Stimulated activated CD4-positive, alpha-beta T cell treated with anti-CD3 and anti-CD28 coated beads, Interleukin-1b, Interleukin-23, amount 100 ng/mL, for 48 hours (primary cell): ENCODE results near the gene CAMK4.
"Not testable (repeated sequence)": the region's sequence is repeated elsewhere in the genome, so short reads cannot be mapped to it uniquely, and the experiment has no call there.

ENCODE experiments used
- DNase-seq: peaks from one replicate; pipeline ENCODE4 v3.0.0-alpha.2; 2020

CAMK4 gene

DNA sequence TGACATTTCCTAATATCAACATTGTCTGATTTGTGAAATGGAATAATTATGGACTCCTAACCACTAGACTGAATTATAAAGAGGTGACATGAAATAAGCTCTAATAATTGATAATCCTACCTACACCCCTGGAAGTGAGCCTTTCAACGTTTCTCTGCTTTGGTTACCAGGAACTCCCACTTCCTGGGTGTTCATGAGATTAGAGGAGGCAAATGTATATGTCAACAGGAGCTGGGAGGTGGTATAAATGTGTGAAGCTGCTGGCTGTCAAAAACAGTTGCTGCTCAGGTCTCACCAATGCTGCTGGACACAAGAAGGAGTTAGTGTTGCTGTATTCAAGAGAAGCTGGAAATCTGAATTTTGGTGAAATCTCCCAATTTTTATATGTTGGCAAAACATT lies 96.8 kb downstream of the CAMK4 start:
- DNase-seq: no peak

DNA sequence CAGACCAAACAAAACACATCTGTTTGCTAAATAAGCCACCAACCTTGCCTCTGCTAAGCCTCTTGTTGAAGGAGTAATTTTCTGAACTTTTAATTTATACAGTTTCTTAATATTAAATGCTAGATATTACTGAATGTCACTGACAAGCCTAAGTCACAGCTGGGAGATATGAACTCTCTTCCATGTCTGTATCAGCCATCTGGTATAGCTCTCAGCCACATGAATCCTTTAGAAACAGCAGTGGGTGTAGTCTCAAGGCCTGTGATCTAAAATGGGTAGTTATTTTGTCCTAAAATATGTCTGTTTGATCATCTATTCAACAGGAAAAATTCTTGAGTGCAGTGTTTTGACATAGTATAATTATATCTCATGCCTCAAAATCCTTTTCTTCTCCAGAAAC lies 97.2 kb downstream of the CAMK4 start:
- DNase-seq: no peak

DNA sequence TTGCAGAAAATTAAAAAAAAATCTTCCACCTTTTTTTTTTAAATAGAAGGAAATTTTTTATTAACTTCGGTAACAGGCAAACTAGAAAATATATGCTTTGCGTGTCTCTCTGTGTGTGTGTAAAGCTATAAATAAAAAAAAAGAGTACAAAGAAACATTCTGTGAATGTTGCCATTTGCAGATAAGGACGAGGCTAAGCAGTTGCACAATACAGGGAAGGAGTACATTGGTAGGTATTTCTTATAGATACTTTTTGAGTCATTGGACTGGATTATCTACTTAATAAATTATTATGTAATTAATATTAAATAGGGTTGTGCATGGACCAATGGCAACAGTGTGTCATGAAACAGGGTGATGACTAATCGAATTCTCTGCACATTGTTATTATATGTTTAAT lies 102.4 kb downstream of the CAMK4 start:
- no peak for DNase-seq

DNA sequence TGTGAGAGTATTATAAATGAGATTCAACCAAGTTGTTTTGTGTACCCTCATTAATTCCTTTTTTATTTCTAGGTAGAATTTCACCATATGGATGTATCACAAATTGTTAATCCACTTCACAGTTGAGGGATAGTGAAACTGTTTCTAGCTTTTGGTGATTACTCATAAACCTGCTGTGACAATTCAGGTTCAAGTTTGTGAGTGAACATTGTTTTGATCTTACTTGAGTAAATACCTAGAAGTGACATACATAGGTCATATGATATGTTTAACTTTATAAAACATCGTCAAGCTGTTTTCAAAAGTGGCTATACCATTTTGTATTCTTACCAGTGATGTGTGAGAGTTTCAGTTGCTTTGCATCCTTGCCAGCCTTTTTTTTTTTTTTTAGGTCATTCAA lies 112.9 kb downstream of the CAMK4 start:
- no peak for DNase-seq

DNA sequence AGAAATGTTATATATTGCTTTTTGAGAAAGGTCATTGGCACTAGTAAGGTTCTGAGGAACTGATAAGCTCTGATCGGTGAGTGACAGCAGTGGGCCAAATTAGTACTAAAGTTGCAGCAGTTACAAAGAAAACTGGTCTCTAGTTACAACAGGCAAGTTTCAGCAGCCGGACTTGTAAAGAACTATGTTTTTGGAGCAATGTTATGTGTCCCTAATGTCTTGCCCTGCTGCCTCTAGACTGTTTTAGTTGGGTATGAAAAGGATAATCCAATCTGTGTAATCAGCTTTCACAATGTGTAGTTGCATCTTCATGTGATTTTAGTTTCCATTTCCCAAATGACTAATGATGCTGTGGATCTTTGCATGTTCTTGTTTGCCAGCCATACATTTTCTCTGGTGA lies 113.5 kb downstream of the CAMK4 start:
- no peak for DNase-seq

DNA sequence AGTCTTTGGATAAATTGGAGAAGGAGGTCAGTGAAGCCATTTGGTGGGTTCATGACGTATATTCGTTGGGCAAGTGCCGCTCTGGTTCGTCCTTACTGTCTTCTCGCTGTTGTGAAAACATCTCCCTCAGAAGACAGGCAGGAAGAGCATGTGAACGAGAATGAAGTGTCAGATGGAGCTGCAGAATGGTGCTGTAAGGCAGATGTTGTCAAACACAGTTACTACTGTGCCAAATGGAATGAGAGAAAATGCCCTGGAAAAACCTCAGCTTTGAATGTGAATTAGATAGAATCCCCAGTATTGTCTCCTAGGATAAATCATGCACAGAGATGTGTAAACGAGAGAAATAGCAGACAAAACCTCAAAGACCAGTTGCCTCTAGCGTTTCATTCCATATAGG lies 121.5 kb downstream of the CAMK4 start:
- no peak for DNase-seq

DNA sequence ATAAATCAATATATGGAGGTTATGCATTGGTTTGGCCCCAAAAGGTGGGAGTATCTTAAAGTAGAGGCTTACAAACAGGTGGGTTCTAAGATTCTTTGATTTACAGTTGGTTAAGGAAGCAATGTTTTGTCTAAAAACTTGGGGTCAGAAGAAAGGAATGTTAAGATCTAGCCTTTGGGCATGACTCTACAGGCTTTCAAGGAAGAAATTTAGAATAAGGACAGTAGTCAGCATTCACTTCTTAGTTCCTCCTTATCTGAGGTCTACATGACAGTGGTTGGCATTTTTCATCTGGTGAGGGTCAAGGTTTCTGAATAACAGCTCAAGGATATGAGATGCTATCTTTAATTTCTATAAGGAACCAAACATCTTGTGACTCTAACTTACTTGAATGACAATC lies 122.8 kb downstream of the CAMK4 start:
- DNase-seq: no peak

DNA sequence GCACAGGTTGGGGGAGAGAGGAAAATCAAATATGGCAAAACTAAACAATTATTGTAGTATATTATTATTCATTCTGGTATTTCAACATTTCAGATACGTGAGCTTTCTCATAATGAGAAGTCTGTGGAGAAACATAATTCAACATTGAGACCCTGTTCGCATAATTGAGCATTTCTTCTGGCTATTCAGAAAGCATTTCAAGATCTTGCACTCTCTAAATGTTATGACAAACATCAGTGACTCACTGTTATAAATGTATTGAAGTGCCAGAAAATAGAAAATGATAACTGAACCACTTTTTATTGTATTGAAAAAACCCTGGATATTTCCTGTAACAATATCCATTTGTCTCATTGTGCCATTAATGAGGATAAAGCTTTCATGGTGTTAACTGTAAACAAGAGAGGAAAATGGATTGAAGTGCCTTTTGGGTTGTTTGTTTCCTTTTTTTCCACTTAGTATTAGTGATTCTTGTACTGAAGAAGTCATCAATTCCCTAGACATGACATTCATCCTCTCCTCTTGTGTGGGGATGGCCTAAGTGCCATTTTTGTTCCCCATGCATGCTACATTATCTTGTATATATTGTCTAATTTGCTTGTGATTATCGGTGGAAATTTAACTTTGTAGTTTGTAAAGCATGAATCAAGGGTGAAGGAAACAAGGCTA lies 124.6 kb downstream of the CAMK4 start:
- no peak for DNase-seq

DNA sequence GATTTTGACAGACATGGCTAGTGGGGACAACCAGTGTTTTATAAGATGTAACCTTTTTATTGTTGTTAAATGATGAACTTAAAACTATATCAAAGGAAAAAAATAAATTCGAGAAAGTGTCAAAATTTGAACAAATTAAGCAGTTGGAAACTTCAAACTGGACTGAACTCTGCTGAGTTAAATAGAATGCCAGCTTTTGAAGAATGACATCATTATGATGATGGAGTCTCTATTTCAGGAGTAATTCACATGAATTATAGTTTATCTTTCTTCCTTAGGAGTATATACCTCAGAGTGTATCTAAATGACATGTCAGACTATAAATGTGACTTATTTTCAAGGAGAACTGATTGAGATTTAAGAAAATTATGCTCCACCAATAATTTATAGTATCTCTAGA lies 125.2 kb downstream of the CAMK4 start:
- DNase-seq: no peak

DNA sequence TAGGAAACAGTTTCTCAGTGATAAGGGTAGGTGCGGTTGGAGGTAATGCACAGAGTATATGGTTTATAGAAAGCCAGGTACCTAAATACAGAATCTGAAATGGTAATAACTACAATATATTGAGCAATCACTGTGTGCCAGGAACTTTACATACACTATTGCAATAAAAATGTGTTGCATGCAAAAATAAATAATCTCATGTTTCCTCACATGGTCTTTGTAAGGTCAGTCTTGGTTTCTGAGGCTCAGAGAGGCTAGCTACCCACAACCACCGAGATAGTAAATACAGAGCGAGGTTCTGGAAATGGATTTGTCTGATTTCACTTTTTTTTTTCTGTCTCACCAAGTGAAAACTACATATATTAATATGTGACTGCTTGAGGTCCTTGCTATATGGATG lies 128.9 kb downstream of the CAMK4 start:
- DNase-seq: no peak

DNA sequence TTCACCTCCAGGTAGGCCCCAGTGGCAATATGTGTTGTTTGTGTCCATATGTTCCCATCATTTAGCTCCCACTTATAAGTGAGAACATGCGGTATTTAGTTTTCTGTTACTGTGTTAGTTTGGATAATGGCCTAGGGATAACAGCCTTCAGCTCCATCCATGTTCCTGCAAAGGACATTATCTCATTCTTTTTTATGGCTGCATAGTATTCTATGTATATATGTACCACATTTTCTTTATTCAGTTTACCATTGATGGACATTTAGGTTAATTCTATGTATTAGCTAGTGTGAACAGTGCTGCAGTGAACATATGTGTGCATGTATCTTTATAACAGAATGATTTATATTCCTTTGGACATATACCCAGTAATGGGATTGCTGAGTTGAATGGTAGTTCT lies 134.5 kb downstream of the CAMK4 start:
- not testable (repeated sequence) for DNase-seq

DNA sequence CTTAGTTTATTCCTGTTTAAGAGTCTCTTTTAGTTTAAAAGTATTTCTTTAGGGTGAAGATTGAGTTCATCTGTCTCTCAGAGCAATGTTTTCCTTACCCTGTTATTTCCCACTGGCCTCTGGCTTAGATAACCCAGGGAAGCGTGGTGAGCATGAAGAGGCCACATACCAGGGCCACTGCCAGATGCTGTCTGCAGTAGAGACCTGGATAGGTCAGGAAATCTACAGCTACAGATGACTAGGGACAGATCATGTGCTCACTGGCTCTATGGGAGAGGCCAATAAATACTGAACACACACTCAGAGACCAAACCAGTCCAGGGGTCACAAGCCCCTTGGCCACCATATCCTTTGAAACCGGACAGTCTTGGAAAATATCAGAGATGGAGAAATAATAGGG lies 136.0 kb downstream of the CAMK4 start:
- DNase-seq: no peak

DNA sequence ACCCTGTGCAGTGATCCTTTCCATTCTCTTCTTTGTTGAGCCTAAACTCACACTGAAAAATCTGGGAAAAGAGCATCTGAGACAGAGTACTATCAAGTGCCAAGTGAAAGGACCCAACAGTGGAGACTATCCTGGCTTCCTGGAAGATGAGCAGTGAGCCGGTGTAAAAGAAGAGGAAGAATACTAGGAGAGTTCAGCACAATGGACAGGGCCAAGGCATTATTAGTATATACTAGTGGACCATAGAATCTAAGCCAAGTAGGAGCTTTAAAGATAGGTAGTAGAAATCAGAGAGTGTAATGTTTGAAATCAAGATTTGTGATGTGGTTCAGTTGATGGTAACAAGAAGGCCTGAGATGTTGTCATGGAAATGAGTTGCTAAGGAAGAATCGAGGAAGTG lies 140.8 kb downstream of the CAMK4 start:
- DNase-seq: no peak

DNA sequence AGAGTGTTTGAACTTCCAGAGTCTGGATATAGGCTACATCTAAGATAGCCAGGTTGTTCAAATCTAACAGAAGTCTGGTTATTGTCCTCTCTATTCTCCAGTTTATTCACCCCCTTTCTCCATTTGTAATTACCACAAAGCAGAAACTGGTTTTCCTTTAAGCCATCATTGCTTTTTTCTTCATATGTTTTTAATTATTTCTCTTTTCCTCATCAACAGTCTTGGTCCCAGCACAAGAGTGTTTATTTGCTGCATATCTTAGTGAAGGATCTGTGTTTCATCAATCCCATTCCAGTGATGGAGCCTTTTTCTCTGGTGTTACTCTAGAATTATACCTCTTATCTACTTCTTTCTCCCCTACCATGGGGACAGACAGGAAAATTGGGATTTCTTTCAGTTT lies 142.2 kb downstream of the CAMK4 start:
- no peak for DNase-seq

DNA sequence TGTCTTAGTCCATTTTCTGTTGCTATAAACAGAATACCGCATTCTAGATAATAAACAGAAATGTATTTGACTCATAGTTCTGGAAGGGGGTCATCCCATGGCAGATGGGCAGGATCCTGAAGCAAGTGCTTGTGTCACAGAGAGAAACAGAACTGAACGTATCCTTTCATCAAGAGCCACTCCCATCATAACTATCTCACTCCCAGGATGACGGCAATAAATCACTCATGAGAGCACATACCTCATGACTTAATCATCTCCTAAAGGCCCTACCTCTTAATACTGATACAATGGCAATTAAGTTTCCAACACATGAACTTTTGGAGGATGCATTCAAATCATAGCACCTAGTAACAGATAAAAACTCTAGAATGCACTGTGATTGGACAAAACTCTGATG lies 142.9 kb downstream of the CAMK4 start:
- no peak for DNase-seq

DNA sequence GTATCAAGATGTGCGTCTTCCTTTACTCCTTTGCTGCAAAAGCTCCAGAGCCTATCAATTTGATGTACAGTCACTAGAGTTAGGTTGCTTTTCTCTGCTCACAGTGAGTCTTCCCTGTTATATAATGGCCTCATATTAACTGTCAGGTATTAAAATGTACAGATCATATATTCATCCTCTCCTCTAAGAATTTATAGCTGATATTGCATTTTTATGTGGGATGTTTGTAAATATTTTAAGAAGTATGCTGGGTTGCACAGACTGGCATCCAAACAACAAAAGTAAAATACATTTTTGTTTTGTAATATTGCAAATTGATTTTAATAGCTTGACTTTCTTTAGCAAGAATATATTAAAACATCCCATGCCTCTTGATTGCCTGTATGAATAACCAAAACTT lies 148.6 kb downstream of the CAMK4 start:
- no peak for DNase-seq

DNA sequence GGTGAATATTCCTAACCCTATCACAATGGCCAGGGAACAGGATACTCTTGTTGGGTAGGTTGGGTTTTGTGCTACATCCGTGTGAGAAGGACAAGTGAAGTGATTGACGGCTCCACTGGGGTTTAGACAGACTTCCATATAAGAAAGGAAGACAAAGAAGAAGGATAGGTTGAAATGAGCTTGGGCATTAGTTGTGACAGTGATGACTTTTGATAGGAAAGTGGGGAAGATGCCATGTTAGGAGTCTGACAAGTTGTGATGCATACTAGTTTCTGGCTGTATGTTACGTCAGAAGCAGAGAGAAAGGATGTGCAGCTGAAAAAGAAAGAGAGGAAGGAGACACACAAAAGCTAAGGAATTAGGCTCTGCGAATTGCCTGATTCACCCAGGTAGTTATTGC lies 150.2 kb downstream of the CAMK4 start:
- no peak for DNase-seq

DNA sequence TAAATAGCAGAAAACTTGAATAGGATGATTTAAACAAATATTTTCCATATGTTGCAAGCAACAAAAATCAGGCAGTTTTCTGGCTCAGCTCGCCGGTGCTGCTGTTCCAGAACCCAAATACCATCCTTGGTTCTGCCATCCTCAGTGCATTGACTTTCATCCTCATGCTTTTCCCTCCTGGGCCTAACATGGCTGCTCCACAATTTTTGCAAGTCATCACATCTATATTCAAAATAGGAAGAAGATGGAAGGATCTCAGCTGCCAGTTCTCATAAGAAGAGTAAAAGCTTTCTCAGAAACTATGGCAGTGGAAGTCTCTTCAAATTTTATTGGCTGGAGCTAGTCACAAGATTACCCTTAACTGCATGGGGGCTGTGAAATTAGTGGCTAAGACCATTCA lies 151.5 kb downstream of the CAMK4 start:
- no peak for DNase-seq

DNA sequence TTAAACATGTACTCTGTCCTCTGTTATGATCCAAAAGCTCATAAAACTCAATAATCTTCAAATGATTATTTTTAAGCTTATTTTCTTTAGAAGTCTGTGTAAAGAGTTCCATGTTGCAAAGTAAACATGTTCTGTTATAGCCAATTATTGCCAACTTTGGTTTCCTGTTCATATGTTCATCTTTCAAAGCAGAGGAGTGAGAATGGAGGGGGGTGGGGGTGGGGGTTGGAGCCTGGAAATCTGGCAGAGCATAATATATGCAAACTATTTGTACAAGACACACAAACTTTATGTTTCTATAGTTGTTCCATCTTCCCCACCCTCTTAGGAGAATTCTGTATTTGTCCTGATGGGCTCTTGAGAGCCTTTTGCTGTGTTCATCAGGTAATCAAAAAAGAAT lies 153.1 kb downstream of the CAMK4 start:
- no peak for DNase-seq

DNA sequence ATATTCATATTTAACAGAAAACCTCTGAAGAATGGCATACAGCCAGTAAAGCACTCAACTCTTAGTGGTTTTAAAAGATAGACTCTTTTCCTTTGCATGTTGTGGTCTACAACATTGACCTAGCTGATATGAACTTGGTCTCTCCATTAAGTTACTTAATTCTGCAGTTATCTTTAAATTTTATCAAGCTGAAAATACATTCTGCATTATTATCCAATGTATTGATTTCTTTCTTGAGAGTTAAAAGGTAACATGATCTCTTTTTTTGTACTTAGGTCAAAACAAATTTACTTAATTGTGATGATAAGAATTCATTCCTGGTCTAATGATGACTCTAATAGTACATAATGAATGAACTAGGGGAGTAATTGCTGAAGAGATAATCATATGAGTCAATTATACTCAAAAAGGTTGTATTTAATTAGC lies 155.2 kb downstream of the CAMK4 start:
- DNase-seq: no peak

DNA sequence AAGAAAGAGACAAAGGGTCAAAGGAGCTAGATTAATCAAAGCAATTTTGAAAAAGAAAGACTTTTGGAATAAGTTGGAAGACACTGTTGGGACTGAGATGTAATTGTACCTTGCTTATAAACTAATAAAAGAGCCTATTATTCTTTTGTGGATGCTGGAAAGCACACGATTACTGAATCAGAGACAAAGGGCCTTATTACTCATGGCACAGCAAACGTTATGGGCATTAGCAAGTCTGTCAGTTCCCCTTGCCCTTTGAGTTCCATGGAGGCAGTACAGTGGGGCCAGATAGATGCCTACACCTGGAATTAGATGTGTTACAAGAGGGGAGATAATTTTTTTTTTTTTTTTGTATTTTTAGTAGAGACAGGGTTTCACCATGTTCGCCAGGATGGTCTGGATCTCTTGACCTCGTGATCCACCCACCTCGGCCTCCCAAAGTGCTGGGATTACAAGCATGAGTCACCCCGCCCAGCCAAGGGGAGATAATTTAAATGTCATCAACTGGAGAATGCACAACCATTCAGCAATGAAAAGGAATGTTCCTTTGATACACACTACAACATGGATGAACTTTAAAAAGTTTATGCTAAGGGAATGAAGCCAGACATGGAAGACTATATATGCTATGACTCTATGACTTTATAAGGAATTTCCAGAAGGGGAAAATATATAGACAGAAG lies 159.2 kb downstream of the CAMK4 start:
- no peak for DNase-seq

DNA sequence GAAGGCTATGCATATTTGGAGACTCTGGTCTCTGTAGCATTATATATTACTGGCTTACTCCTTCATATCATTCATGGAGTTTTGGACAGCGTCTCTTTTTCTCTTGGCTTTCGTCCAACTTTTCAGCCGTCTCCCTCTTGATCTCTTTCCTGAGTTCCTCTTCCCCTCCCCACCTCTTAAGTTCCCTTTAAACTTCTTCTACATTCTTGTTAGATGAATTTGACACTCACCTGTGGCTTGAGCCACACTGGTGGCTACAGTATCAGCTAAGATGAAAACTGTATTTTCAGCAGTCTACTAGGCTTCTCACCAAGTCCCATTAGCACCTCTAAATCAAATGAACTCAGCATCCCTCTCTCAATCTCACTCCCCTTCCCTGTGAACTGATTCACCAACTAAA lies 160.0 kb downstream of the CAMK4 start:
- DNase-seq: no peak

DNA sequence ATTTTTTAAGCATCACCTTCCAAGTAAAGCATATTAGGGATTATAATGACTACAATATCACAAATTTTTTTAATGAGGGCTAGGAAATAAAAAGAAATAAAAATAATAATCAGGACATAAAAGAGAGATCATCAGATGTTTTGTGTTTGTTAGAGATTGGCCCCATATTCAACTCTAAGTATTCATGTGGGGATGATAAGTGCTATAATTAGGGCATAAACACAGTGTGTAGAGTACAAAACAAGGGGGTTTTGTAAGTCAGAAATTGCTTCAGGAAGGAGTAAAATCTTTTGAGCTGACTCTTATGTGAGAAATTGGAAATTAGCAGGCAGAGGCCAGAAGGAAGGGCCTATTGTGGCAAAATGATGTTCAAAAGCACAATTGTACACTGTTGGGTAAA lies 160.9 kb downstream of the CAMK4 start:
- no peak for DNase-seq

DNA sequence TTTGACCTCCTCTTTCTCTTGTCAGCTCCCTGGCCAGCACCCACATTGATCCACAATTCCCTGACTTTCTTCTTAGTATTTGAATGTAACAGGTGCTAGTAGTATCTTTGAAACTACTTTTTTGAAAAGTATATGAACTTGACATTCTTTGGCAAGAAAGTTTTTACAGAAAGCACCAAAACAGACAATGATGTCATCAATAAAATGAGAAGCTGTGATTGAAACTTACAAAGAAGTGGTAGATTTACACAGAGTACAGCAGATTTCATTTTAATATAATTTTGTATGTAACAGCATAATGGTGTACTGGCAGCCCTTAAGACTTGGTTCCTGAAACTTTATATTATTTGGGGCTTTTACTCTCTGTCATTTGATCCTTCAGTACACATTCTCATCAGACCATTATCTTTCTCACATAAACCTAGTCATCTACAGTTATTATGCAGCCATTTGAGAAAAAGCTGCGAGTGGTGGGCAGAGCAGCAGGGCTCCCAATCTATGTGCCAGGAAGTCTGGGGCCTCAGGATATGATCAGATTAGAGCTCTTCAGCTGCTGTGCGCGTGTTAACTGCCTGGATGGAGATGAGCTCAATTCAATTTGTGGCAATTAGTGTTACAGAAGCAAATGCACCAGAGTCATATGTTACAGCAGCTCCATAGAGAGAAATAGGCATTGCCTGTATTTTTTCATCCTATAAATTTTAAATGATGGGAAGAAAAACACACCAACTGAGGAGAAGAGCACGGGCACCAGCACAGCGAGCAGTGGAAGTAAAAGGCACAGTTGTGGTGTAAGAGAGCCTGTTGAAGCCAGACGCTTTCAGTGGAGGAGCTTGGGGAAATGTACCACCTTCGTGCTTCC lies 162.0 kb downstream of the CAMK4 start:
- no peak for DNase-seq
